Skeletal muscle tissue (tissue), 4 donors: Measurements from ENCODE around the gene PGM2L1. TPM values are rescaled to one million over a fixed set of nuclear protein-coding genes. Genes with fewer than 3 reads are reported as not detected.
A peak's percentile ranks its signal among the peaks of the same experiment; 100 is the strongest.
"Not testable (repeated sequence)": the region's sequence is repeated elsewhere in the genome, so short reads cannot be mapped to it uniquely, and the experiment has no call there.

Experiments used
- H3K27ac ChIP-seq: one replicate; pipeline ENCODE4 v1.7.0; 2013; ENCODE audit warnings: mild to moderate bottlenecking, low read depth, low read length, inconsistent platforms
- H3K27me3 ChIP-seq, 3 donors: one replicate each; pipeline ENCODE4 v1.7.0; 2013; ENCODE audit warnings: low read length in 3 of 3; ENCODE audit not compliant: control insufficient read depth in 3 of 3, insufficient read depth in 3 of 3
- H3K36me3 ChIP-seq, 3 donors: one replicate each; pipeline ENCODE4 v1.7.0; 2013; ENCODE audit warnings: low read length in 3 of 3; ENCODE audit not compliant: control insufficient read depth in 3 of 3, insufficient read depth in 3 of 3
- H3K4me1 ChIP-seq, 3 donors: one replicate each; pipeline ENCODE4 v1.7.0; 2013; ENCODE audit warnings: low read length in 3 of 3, mild to moderate bottlenecking in 3 of 3; ENCODE audit not compliant: control insufficient read depth in 3 of 3, insufficient read depth in 3 of 3
- H3K4me3 ChIP-seq, 3 donors: one replicate each; pipeline ENCODE4 v1.7.0; 2013; ENCODE audit warnings: low read length in 3 of 3
- H3K9ac ChIP-seq, 3 donors: one replicate each; pipeline ENCODE4 v1.7.0; 2013; ENCODE audit warnings: low read length in 3 of 3, mild to moderate bottlenecking in 3 of 3, moderate library complexity in 2 of 3, low read depth in 1 of 3
- H3K9me3 ChIP-seq, 3 donors: one replicate each; pipeline ENCODE4 v1.7.0; 2013; ENCODE audit warnings: low read length in 3 of 3; ENCODE audit not compliant: control insufficient read depth in 3 of 3
- total RNA-seq: library from RNA; depleted of rRNA; stranded (reverse); fragments of >200 nt; gene quantifications from one replicate; pipeline ENCODE4 v1.2.3, GENCODE V29; 2014
- donor health status: Osteomylitis.

Gene PGM2L1
- total RNA-seq, 1 donor from 2014 or later: 5.2 TPM

GRCh38 chr11:74347381-74347780, 50.9 kb downstream of the PGM2L1 start:
- Histone ChIP-seq H3K9ac (no peak overlapping the region), H3K36me3 (peaks cover 0 to 4% (median 0%) of the 10 kb centered on the region in 3 donors)

GRCh38 chr11:74345420-74345819, 52.8 kb downstream of the PGM2L1 start:
- Histone ChIP-seq H3K9me3 (no peaks in the 10 kb centered on the region), H3K4me3 (no peak overlapping the region), H3K9ac (no peak overlapping the region), H3K27me3 (no peaks in the 10 kb centered on the region), H3K27ac (no peak overlapping the region), H3K4me1 (no peaks in the 10 kb centered on the region), H3K36me3 (peaks cover 0 to 6% (median 4%) of the 10 kb centered on the region in 3 donors)

More at GRCh38 chr11:74347381-74347780, 50.9 kb downstream of the PGM2L1 start:
- Histone ChIP-seq H3K4me1 (no peaks in the 10 kb centered on the region), H3K4me3 (no peak overlapping the region), H3K27me3 (no peaks in the 10 kb centered on the region), H3K9me3 (no peaks in the 10 kb centered on the region), H3K27ac (no peak overlapping the region)

GRCh38 chr11:74341921-74342320, 56.3 kb downstream of the PGM2L1 start:
- Histone ChIP-seq H3K9me3 (no peaks in the 10 kb centered on the region), H3K9ac (no peak overlapping the region), H3K36me3 (peaks cover 0 to 15% (median 11%) of the 10 kb centered on the region in 3 donors), H3K4me3 (no peak overlapping the region), H3K27me3 (no peaks in the 10 kb centered on the region), H3K4me1 (no peaks in the 10 kb centered on the region), H3K27ac (no peak overlapping the region)

GRCh38 chr11:74339619-74340018, 58.6 kb downstream of the PGM2L1 start:
- Histone ChIP-seq H3K36me3 (peaks cover 0 to 15% (median 11%) of the 10 kb centered on the region in 3 donors), H3K4me3 (no peak overlapping the region), H3K9ac (no peak overlapping the region), H3K4me1 (no peaks in the 10 kb centered on the region), H3K27me3 (no peaks in the 10 kb centered on the region), H3K9me3 (no peaks in the 10 kb centered on the region), H3K27ac (no peak overlapping the region)

- no peaks in the 10 kb centered on the region for H3K27me3 ChIP-seq
- H3K9ac ChIP-seq: no peak overlapping the region
- H3K27ac ChIP-seq: no peak overlapping the region
- peaks cover 0 to 13% (median 11%) of the 10 kb centered on the region in 3 donors for H3K36me3 ChIP-seq
- no peaks in the 10 kb centered on the region for H3K9me3 ChIP-seq
- H3K4me1 ChIP-seq: no peaks in the 10 kb centered on the region
- no peak overlapping the region for H3K4me3 ChIP-seq
Measured at GRCh38 chr11:74338963-74339362, 59.3 kb downstream of the PGM2L1 start.

- Histone ChIP-seq H3K9ac (no peak overlapping the region), H3K27me3 (no peaks in the 10 kb centered on the region), H3K4me3 (no peak overlapping the region), H3K36me3 (peaks cover 0 to 7% (median 2%) of the 10 kb centered on the region in 3 donors), H3K27ac (no peak overlapping the region), H3K9me3 (no peaks in the 10 kb centered on the region), H3K4me1 (no peaks in the 10 kb centered on the region)
Measured at GRCh38 chr11:74333193-74333592, 65.0 kb downstream of the PGM2L1 start.

- Histone ChIP-seq H3K9me3 (no peaks in the 10 kb centered on the region), H3K36me3 (peaks cover 0 to 3% (median 0%) of the 10 kb centered on the region in 3 donors), H3K9ac (no peak overlapping the region), H3K27me3 (no peaks in the 10 kb centered on the region), H3K4me3 (no peak overlapping the region), H3K4me1 (no peaks in the 10 kb centered on the region), H3K27ac (no peak overlapping the region)
Measured at GRCh38 chr11:74332291-74332690, 65.9 kb downstream of the PGM2L1 start.

- not testable (repeated sequence) for H3K36me3 ChIP-seq, H3K4me3 ChIP-seq, H3K9me3 ChIP-seq, H3K9ac ChIP-seq, H3K27me3 ChIP-seq, H3K27ac ChIP-seq
- peaks cover 8 to 12% (median 12%) of the 10 kb centered on the region in 3 donors for H3K4me1 ChIP-seq
Measured at GRCh38 chr11:74331000-74331399, 67.2 kb downstream of the PGM2L1 start.

GRCh38 chr11:74330075-74330858, 68.0 kb downstream of the PGM2L1 start:
- H3K9ac ChIP-seq: no peak overlapping the region
- H3K9me3 ChIP-seq: no peaks in the 10 kb centered on the region
- no peaks in the 10 kb centered on the region for H3K36me3 ChIP-seq
- H3K4me3 ChIP-seq: no peak overlapping the region
- no peaks in the 10 kb centered on the region for H3K27me3 ChIP-seq
- H3K4me1 ChIP-seq: peaks cover 16 to 19% (median 18%) of the 10 kb centered on the region in 3 donors
- no peak overlapping the region for H3K27ac ChIP-seq

- Histone ChIP-seq H3K27me3 (no peaks in the 10 kb centered on the region), H3K36me3 (no peaks in the 10 kb centered on the region), H3K4me1 (peaks cover 26 to 29% (median 28%) of the 10 kb centered on the region in 3 donors), H3K9ac (no peak overlapping the region), H3K9me3 (no peaks in the 10 kb centered on the region), H3K4me3 (no peak overlapping the region), H3K27ac (peak overlapping the region; percentile 90)
Measured at GRCh38 chr11:74327076-74327475, 71.2 kb downstream of the PGM2L1 start.
